HCT116 (cell line): ENCODE data around the gene CDK8. TPM values are rescaled to one million over a fixed set of nuclear protein-coding genes. Genes with fewer than 3 reads are reported as not detected.

Experiments used
- ATAC-seq: fragments of 200-7000 bp; cut with Tn5 transposase; 2 replicates; pipeline ENCODE4 v1.9.1; 2020; ENCODE audit warnings: mild to moderate bottlenecking, moderate library complexity
- BruUV-seq: library from RNA; stranded (reverse); fragments of 400-500 nt; replicated peaks from 2 replicates; lab custom pipeline; 2021; lab: Mats Ljungman, UMichigan
- CTCF ChIA-PET: fragments of 300-600 bp; sonication (Branson Sonifier 250); formaldehyde crosslinking; loops from one replicate; lab custom pipeline; 2021; ENCODE audit warnings: antibody characterized with exemption; lab: Charles Lee
- POLR2A ChIA-PET: fragments of 300-600, 350-600 bp; sonication (Branson Sonifier 250); formaldehyde crosslinking; loops from one replicate; lab custom pipeline; 2021; ENCODE audit warnings: antibody characterized with exemption; lab: Charles Lee
- RAD21 ChIA-PET, 2 experiments: fragments of 300-600 bp; sonication (Branson Sonifier 250); formaldehyde crosslinking; loops; one replicate each; lab custom pipeline; 2023; ENCODE audit warnings: low total read pairs in 2 of 2; ENCODE audit not compliant: uncharacterized antibody in 2 of 2, unreplicated experiment in 2 of 2, low non-redundant PET in 1 of 2; lab: Charles Lee
- DNase-seq: peaks from one replicate; pipeline ENCODE4 v3.0.0-alpha.2; 2010; ENCODE audit warnings: low read depth, low spot score
- H2AFZ ChIP-seq: fragments of 200-600 bp; shearing (Covaris generic), sonication (generic); 2 replicates; pipeline ENCODE4 v1.6.1; 2017; ENCODE audit warnings: low read depth, mixed run types, mixed read lengths, antibody characterized with exemption, low read length; ENCODE audit not compliant: poor library complexity, severe bottlenecking
- H3K27ac ChIP-seq: 2 replicates; pipeline ENCODE4 v1.5.1; 2012; ENCODE audit warnings: low read depth, low read length
- H3K27me3 ChIP-seq: fragments of 200-600 bp; sonication (generic); 2 replicates; pipeline ENCODE4 v1.6.1; 2016; ENCODE audit warnings: mixed run types, low read length, mixed read lengths; ENCODE audit not compliant: insufficient read depth
- H3K36me3 ChIP-seq, 2 experiments: fragments of 200-500 bp in 1 of 2; fragments of 200-600 bp in 1 of 2; sonication (Bioruptor generic) in 1 of 2; sonication (generic) in 1 of 2; 2 replicates each; pipeline versions ENCODE4 v1.5.1 to v1.6.1; 2014 to 2016; ENCODE audit warnings: low read length in 2 of 2, inconsistent platforms in 1 of 2, mixed read lengths in 1 of 2, mixed run types in 1 of 2; ENCODE audit not compliant: insufficient read depth in 2 of 2, control insufficient read depth in 1 of 2
- H3K4me1 ChIP-seq, 2 experiments: fragments of 200-600 bp in 1 of 2; sonication (generic) in 1 of 2; 2 replicates each; pipeline versions ENCODE4 v1.5.1 to v1.6.1; 2012 to 2017; ENCODE audit warnings: low read length in 2 of 2, inconsistent platforms in 1 of 2, mild to moderate bottlenecking in 1 of 2, mixed read lengths in 1 of 2, mixed run types in 1 of 2, moderate library complexity in 1 of 2; ENCODE audit not compliant: insufficient read depth in 2 of 2, control insufficient read depth in 1 of 2
- H3K4me2 ChIP-seq: fragments of 200-600 bp; sonication (generic); 2 replicates; pipeline ENCODE4 v1.6.1; 2017; ENCODE audit warnings: mixed run types, low read length, mixed read lengths
- H3K4me3 ChIP-seq, 2 experiments: fragments of 200-600 bp in 1 of 2; sonication (generic) in 1 of 2; replicated peaks in 1 of 2; 2 replicates each; pipeline ENCODE4 v1.5.1; 2011 to 2016; ENCODE audit warnings: low read length in 2 of 2, control low read depth in 1 of 2, low read depth in 1 of 2, mild to moderate bottlenecking in 1 of 2, mixed read lengths in 1 of 2, mixed run types in 1 of 2
- H3K79me2 ChIP-seq: fragments of 200-600 bp; sonication (generic); 2 replicates; pipeline ENCODE4 v1.6.1; 2017; ENCODE audit warnings: mild to moderate bottlenecking, mixed run types, low read length, moderate library complexity, mixed read lengths; ENCODE audit not compliant: insufficient read depth
- H3K9ac ChIP-seq: fragments of 200-600 bp; sonication (generic); 2 replicates; pipeline ENCODE4 v1.6.1; 2016; ENCODE audit warnings: low read length, mixed read lengths
- H3K9me2 ChIP-seq: fragments of 200-600 bp; sonication (generic), shearing (Covaris generic); 2 replicates; pipeline ENCODE4 v1.6.1; 2017; ENCODE audit warnings: mixed run types, mild to moderate bottlenecking, moderate library complexity; ENCODE audit not compliant: insufficient read depth
- H3K9me3 ChIP-seq, 2 experiments: fragments of 200-500 bp in 1 of 2; fragments of 200-600 bp in 1 of 2; sonication (Bioruptor generic) in 1 of 2; sonication (generic) in 1 of 2; 2 replicates each; pipeline ENCODE4 v1.6.1; 2014 to 2017; ENCODE audit warnings: low read length in 2 of 2, mixed read lengths in 2 of 2, inconsistent platforms in 1 of 2, low read depth in 1 of 2, mild to moderate bottlenecking in 1 of 2, mixed run types in 1 of 2, moderate library complexity in 1 of 2; ENCODE audit not compliant: control insufficient read depth in 1 of 2, insufficient read depth in 1 of 2
- H4K20me1 ChIP-seq: fragments of 200-600 bp; sonication (generic), shearing (Covaris generic); 2 replicates; pipeline ENCODE4 v1.6.1; 2017; ENCODE audit warnings: mixed run types, mild to moderate bottlenecking, moderate library complexity; ENCODE audit not compliant: insufficient read depth
- CEBPB ChIP-seq: IDR thresholded peaks from 2 replicates; pipeline ENCODE4 v1.6.1; 2012; ENCODE audit warnings: low read depth
- EGR1 ChIP-seq: IDR thresholded peaks from 2 replicates; pipeline ENCODE4 v1.6.1; 2012; ENCODE audit warnings: low read depth
- ELF1 ChIP-seq: IDR thresholded peaks from 2 replicates; pipeline ENCODE4 v1.6.1; 2012; ENCODE audit warnings: low read depth, borderline replicate concordance
- EZH2 ChIP-seq: fragments of 200-600 bp; sonication (generic); IDR thresholded peaks from 2 replicates; pipeline ENCODE4 v1.6.1; 2017; ENCODE audit warnings: antibody characterized with exemption, mixed run types
- EZH2phosphoT487 ChIP-seq: fragments of 200-600 bp; IDR thresholded peaks from 2 replicates; pipeline ENCODE4 v1.6.1; 2018; ENCODE audit warnings: antibody characterized with exemption, borderline replicate concordance
- FOSL1 ChIP-seq: IDR thresholded peaks from 2 replicates; pipeline ENCODE4 v1.6.1; 2012; ENCODE audit warnings: low read depth
- JUND ChIP-seq: IDR thresholded peaks from 2 replicates; pipeline ENCODE4 v1.6.1; 2012
- POLR2A ChIP-seq: IDR thresholded peaks from 2 replicates; pipeline ENCODE4 v1.7.0; 2011; ENCODE audit warnings: borderline replicate concordance; ENCODE audit not compliant: insufficient read depth, insufficient read length; ENCODE audit errors: extremely low read depth
- POLR2AphosphoS5 ChIP-seq: IDR thresholded peaks from 2 replicates; pipeline ENCODE4 v1.6.1; 2011; ENCODE audit warnings: mild to moderate bottlenecking, low read depth, low read length, moderate library complexity
- SIN3A ChIP-seq: IDR thresholded peaks from 2 replicates; pipeline ENCODE4 v1.6.1; 2012; ENCODE audit warnings: low read depth
- SRF ChIP-seq: IDR thresholded peaks from 2 replicates; pipeline ENCODE4 v1.6.1; 2012; ENCODE audit warnings: low read depth
- TCF7L2 ChIP-seq: IDR thresholded peaks from 2 replicates; pipeline ENCODE4 v1.7.0; 2011; ENCODE audit warnings: borderline replicate concordance, inconsistent platforms; ENCODE audit not compliant: insufficient read depth, insufficient read length; ENCODE audit errors: extremely low read depth
- YY1 ChIP-seq: IDR thresholded peaks from 2 replicates; pipeline ENCODE4 v1.6.1; 2011; ENCODE audit warnings: low read length, low read depth, moderate library complexity, mild to moderate bottlenecking; ENCODE audit not compliant: insufficient replicate concordance; ENCODE audit errors: extremely low read depth
- ZFX ChIP-seq: fragments of 450-650 bp; IDR thresholded peaks from 2 replicates; pipeline ENCODE4 v1.6.1; 2017
- intact Hi-C: fragments of 100-400 bp; cut with micrococcal nuclease; formaldehyde crosslinking; loops from 2 replicates; pipeline ENCODE4 v1.10.0; 2022
- total RNA-seq: library from RNA; stranded (reverse); gene quantifications from one replicate; pipeline ENCODE4 v1.2.1, GENCODE V29; 2021; ENCODE audit not compliant: unreplicated experiment
- TF ChIP-seq, protein P1 (sequence below): IDR thresholded peaks from 2 replicates; pipeline ENCODE4 v1.6.1; 2012
- TF ChIP-seq, protein P2 (sequence below): IDR thresholded peaks from 2 replicates; pipeline ENCODE4 v1.6.1; 2011; ENCODE audit warnings: mild to moderate bottlenecking, low read length, moderate library complexity; ENCODE audit not compliant: insufficient replicate concordance; ENCODE audit errors: extremely low read depth
- TF ChIP-seq, protein P3 (sequence below): IDR thresholded peaks from 2 replicates; pipeline ENCODE4 v1.6.1; 2012
- TF ChIP-seq, protein P4 (sequence below), 3 experiments: fragments of 200-600 bp in 1 of 3; sonication (generic) in 1 of 3; IDR thresholded peaks in 2 of 3; conservative IDR thresholded peaks in 1 of 3; 2 replicates each; pipeline ENCODE4 v1.5.1; 2012 to 2017; ENCODE audit warnings: low read depth in 2 of 3, low read length in 2 of 3, antibody characterized with exemption in 1 of 3, borderline replicate concordance in 1 of 3, control low read depth in 1 of 3, mild to moderate bottlenecking in 1 of 3, mixed read lengths in 1 of 3, mixed run types in 1 of 3, moderate library complexity in 1 of 3; ENCODE audit not compliant: insufficient read depth in 1 of 3

Gene CDK8
- total RNA-seq, 1 experiment from 2014 or later, result 23.8 TPM

DNA sequence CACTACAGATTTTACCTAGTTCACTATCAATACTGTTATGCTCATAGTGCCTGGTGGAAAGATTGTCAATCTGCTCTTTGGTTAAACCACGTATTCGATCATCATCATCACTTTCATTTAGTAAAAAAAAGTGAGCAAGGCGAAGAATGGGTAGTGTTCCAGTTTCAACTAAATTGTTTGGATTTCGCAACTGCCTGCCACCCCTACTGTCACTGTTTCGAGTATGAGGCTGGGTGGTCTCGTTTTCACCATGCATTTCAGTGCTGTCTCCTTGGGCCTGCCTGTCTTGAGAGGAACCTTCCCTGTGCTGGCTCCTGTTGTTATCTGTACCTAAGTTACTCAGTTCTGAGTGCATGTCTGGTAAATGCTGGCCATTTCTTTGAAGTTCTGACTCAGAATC, 39.9 kb upstream of the CDK8 start:
- Histone ChIP-seq H3K9me3 (no peaks in the 10 kb centered on the region), H3K4me2 (no peak overlapping the region), H3K9ac (no peak overlapping the region), H3K4me3 (no peak overlapping the region), H4K20me1 (no peaks in the 10 kb centered on the region), H3K27ac (no peak overlapping the region)
- no peak for TF ChIP-seq EGR1
- TF ChIP-seq, protein P1, sequence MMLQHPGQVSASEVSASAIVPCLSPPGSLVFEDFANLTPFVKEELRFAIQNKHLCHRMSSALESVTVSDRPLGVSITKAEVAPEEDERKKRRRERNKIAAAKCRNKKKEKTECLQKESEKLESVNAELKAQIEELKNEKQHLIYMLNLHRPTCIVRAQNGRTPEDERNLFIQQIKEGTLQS, result no peak
- TF ChIP-seq CEBPB, result no peak
- TF ChIP-seq, protein P2, sequence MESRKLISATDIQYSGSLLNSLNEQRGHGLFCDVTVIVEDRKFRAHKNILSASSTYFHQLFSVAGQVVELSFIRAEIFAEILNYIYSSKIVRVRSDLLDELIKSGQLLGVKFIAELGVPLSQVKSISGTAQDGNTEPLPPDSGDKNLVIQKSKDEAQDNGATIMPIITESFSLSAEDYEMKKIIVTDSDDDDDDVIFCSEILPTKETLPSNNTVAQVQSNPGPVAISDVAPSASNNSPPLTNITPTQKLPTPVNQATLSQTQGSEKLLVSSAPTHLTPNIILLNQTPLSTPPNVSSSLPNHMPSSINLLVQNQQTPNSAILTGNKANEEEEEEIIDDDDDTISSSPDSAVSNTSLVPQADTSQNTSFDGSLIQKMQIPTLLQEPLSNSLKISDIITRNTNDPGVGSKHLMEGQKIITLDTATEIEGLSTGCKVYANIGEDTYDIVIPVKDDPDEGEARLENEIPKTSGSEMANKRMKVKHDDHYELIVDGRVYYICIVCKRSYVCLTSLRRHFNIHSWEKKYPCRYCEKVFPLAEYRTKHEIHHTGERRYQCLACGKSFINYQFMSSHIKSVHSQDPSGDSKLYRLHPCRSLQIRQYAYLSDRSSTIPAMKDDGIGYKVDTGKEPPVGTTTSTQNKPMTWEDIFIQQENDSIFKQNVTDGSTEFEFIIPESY, result no peak
- TF ChIP-seq EZH2, result no peak
- TF ChIP-seq SRF, result no peak
- TF ChIP-seq, protein P3, sequence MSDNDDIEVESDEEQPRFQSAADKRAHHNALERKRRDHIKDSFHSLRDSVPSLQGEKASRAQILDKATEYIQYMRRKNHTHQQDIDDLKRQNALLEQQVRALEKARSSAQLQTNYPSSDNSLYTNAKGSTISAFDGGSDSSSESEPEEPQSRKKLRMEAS, result no peak
- no peak for TF ChIP-seq YY1
- no peak for TF ChIP-seq TCF7L2
- TF ChIP-seq EZH2phosphoT487, result no peak
- TF ChIP-seq ZFX, result no peak
- no peak for TF ChIP-seq ELF1
- no peak for TF ChIP-seq JUND
- no peak for TF ChIP-seq SIN3A
- TF ChIP-seq POLR2AphosphoS5, result no peak
- TF ChIP-seq, protein P4, sequence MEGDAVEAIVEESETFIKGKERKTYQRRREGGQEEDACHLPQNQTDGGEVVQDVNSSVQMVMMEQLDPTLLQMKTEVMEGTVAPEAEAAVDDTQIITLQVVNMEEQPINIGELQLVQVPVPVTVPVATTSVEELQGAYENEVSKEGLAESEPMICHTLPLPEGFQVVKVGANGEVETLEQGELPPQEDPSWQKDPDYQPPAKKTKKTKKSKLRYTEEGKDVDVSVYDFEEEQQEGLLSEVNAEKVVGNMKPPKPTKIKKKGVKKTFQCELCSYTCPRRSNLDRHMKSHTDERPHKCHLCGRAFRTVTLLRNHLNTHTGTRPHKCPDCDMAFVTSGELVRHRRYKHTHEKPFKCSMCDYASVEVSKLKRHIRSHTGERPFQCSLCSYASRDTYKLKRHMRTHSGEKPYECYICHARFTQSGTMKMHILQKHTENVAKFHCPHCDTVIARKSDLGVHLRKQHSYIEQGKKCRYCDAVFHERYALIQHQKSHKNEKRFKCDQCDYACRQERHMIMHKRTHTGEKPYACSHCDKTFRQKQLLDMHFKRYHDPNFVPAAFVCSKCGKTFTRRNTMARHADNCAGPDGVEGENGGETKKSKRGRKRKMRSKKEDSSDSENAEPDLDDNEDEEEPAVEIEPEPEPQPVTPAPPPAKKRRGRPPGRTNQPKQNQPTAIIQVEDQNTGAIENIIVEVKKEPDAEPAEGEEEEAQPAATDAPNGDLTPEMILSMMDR (IDR thresholded peaks at IDR 0.05 in 2 of 3, conservative IDR thresholded peaks at IDR 0.05 in 1 of 3; ENCODE audit: borderline replicate concordance in 1 of 3, insufficient read depth in 1 of 3, low read depth in 2 of 3, low read length in 2 of 3), result no peak
- no peak for TF ChIP-seq FOSL1
- TF ChIP-seq POLR2A, result no peak
- TF ChIP-seq, all 23 proteins: peak for 0
- ChIA-PET POLR2A (no interaction called here), CTCF (no interaction called here), RAD21 (no interaction called here)
- peaks cover 4% of the 10 kb centered on the region; the same call in 1 of the 2 replicates for H3K79me2 ChIP-seq
- H2AFZ ChIP-seq, result no peak overlapping the region
- no TSS peak for BruUV-seq
- ATAC-seq (no peak), DNase-seq (no peak)
- no peaks in the 10 kb centered on the region for H3K4me1 ChIP-seq
- intact Hi-C loops, result no loop called here
- peaks cover 43 to 72% of the 10 kb centered on the region in 2 experiments for H3K36me3 ChIP-seq
- no peaks in the 10 kb centered on the region for H3K27me3 ChIP-seq
- H3K9me2 ChIP-seq, result no peaks in the 10 kb centered on the region
